BJ (cell line): ENCODE data around the gene IL10RA. TPM values are rescaled to one million over a fixed set of nuclear protein-coding genes. Genes with fewer than 3 reads are reported as not detected.

ENCODE experiments used
- CTCF ChIA-PET: fragments of 350-600 bp; formaldehyde crosslinking; extraction: SDS; loops from one replicate; lab custom pipeline; 2021; ENCODE audit warnings: antibody characterized with exemption, inconsistent platforms; lab: Yijun Ruan, JAX
- POLR2A ChIA-PET: fragments of 300-600 bp; sonication (Branson Sonifier 250); formaldehyde crosslinking; extraction: SDS; loops from one replicate; lab custom pipeline; 2021; ENCODE audit warnings: antibody characterized with exemption; lab: Charles Lee
- DNase-seq: peaks from one replicate; pipeline ENCODE4 v3.0.0-alpha.2; 2011; ENCODE audit warnings: low read depth
- H3K27me3 ChIP-seq: 2 replicates; pipeline ENCODE4 v1.6.0; 2011; ENCODE audit warnings: low read length; ENCODE audit not compliant: control insufficient read depth, insufficient read depth
- H3K36me3 ChIP-seq: 2 replicates; pipeline ENCODE4 v1.5.1; 2011; ENCODE audit warnings: low read length; ENCODE audit not compliant: control insufficient read depth, insufficient read depth
- H3K4me3 ChIP-seq: 2 replicates; pipeline ENCODE4 v1.5.1; 2011; ENCODE audit warnings: low read depth, mild to moderate bottlenecking, control low read depth, low read length
- polyA plus RNA-seq: library from polyadenylated mRNA; depleted of rRNA; stranded (reverse); fragments of >200 nt; gene quantifications from 2 replicates; pipeline ENCODE4 v1.2.3, GENCODE V29; 2011
- TF ChIP-seq, protein P1 (sequence below): IDR thresholded peaks from 2 replicates; pipeline ENCODE4 v1.5.1; 2011; ENCODE audit warnings: low read depth, mild to moderate bottlenecking, control low read depth, inconsistent platforms, low read length, moderate library complexity; ENCODE audit not compliant: insufficient read depth

Gene IL10RA
- polyA plus RNA-seq, 1 experiment = not detected

DNA sequence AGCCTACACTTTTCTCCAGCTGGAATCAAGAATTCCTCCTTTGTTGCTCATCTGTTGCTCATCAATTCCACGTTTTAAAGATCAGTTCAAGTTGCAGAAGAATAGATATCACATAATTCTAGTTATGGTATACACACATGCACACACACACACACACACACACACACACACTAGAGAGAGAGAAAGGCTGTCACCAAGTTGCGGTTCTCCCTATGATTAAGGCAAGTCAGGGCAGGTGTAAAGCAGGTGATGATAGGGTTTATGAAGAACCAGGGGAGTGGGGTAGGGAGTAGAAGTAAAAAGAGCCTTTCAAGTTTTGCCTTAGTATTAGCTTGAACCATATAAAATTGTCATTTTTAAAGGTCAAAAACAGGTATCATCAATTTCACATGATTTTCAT is 59.0 kb downstream of the IL10RA start:
- Histone ChIP-seq H3K27me3 (no peaks in the 10 kb centered on the region), H3K4me3 (no peak overlapping the region), H3K36me3 (no peaks in the 10 kb centered on the region)
- TF ChIP-seq, protein P1, sequence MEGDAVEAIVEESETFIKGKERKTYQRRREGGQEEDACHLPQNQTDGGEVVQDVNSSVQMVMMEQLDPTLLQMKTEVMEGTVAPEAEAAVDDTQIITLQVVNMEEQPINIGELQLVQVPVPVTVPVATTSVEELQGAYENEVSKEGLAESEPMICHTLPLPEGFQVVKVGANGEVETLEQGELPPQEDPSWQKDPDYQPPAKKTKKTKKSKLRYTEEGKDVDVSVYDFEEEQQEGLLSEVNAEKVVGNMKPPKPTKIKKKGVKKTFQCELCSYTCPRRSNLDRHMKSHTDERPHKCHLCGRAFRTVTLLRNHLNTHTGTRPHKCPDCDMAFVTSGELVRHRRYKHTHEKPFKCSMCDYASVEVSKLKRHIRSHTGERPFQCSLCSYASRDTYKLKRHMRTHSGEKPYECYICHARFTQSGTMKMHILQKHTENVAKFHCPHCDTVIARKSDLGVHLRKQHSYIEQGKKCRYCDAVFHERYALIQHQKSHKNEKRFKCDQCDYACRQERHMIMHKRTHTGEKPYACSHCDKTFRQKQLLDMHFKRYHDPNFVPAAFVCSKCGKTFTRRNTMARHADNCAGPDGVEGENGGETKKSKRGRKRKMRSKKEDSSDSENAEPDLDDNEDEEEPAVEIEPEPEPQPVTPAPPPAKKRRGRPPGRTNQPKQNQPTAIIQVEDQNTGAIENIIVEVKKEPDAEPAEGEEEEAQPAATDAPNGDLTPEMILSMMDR = no peak
- ChIA-PET POLR2A (no interaction called here), CTCF (interaction anchor here (1.3 kb wide), 1 partner anchor 8 kb away, joined by 3 read pairs; no protein-coding TSS in a partner anchor)
- no peak for DNase-seq

DNA sequence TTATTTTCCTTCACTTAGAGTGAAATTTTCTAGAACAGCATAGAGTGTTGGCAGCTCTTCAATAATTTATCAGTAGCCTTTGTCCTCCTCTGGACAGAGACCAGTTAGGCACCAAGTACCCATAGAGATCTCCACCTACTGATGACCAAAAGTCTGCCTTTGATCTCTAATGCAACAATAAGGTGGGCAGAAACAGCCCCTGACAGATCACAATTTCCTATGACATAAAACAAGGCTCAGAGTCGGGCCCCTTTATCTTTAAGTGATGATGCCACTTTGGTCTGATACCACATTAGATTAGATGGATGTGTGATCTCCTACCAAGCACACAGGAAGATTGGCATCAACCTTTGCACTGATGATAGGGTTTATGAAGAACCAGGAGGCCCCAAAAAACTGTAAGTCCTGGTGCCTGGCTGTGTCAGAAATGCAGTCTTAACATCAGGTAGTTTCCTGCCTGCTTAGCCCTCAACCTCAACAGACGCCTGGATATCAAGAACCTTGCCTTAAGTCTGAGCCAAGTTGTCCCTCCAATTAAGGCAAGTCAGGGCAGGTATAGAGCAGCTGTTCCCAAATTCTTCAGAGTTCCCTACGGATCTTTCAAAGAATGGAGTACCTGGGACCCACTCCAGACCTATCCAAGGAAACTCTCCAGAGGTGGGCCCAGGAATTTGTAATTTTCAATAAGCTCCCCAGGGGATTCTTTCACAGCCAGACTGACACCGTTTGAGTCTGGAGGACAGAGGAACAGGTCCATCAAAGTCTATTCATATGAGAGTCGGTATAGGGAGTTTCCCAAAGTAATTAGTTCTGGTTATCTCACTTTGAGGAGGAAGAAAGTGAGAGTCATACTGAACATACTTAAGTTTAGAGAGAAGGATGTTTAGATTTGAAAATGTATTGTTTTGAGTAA is 60.1 kb downstream of the IL10RA start:
- POLR2A ChIA-PET = no interaction called here
- TF ChIP-seq, protein P1 = no peak
- H3K4me3 ChIP-seq = no peak overlapping the region
- no peak for DNase-seq
- no peaks in the 10 kb centered on the region for H3K27me3 ChIP-seq
- CTCF ChIA-PET = no interaction called here
- no peaks in the 10 kb centered on the region for H3K36me3 ChIP-seq

DNA sequence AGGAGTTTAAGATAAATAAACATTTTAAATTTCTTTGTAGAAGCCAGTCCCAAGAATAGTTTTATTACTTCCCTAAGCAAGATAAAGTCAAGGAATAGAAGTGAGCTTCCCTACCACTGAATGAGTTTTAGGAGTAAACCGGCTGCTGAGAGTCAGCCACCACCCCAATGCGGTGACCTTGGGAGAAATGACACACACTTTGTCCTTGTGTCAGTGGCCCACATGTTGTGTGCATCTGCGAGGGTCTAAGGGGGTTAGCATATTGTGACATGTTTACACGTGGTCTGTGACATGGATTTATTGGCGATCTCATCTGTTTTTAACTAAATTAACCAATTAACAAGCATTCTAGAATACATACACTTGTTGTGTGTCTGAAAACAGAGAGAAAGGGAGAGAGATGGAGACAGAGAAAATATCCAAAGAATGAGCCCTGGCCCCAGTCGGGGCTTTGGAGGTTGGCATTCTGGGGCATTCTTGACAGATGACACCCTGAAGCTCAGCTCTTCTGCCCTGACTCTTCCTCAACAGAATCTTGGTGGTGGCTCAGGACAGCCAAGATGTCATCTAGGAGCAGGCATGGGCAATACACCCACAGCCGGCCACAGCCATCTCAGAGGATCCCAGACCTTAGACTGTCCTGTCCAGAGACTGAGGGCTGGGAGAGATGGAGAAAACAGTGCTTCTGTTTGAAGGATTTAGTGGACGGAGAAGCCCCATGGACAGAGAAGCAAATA is 60.9 kb downstream of the IL10RA start:
- Histone ChIP-seq H3K36me3 (no peaks in the 10 kb centered on the region), H3K27me3 (peaks cover 2% of the 10 kb centered on the region; the same call in 1 of the 2 replicates), H3K4me3 (no peak overlapping the region)
- CTCF ChIA-PET = no interaction called here
- DNase-seq = no peak
- POLR2A ChIA-PET = no interaction called here
- TF ChIP-seq, protein P1 = no peak

DNA sequence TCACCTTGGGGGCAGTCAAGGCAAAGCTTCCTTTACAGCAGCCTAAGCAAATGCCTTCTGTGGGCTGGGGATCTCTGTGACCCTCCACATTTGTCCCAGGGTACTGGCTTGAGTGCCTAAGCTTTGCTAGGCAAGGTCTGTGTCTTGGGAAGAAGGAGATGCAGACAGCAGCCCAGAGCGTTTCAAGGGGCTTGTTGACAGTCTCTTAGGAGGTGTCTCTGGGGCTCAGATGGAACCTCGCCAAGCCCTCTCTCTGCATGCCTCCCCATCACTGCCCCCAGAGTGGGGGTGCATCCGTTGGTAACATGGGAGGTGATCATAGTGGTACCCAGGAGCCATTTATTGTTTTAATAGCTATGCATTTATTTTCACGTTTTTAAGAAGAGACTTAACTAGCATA is 61.6 kb downstream of the IL10RA start:
- TF ChIP-seq, protein P1 = no peak
- no peak overlapping the region for H3K4me3 ChIP-seq
- POLR2A ChIA-PET = no interaction called here
- H3K36me3 ChIP-seq = no peaks in the 10 kb centered on the region
- DNase-seq = no peak
- peaks cover 2% of the 10 kb centered on the region for H3K27me3 ChIP-seq
- CTCF ChIA-PET = no interaction called here
